Choroid plexus epithelial cell (primary cell): ENCODE results near the gene TNNI3K.

Experiments
- DNase-seq: peaks from one replicate; pipeline ENCODE4 v3.0.0-alpha.2; 2010; ENCODE audit warnings: low read depth
- H3K4me3 ChIP-seq: 2 replicates; pipeline ENCODE4 v1.5.1; 2011; ENCODE audit warnings: low read depth, mild to moderate bottlenecking, control low read depth, low read length, moderate library complexity
- CTCF ChIP-seq: conservative IDR thresholded peaks from 2 replicates; pipeline ENCODE4 v1.5.1; 2011; ENCODE audit warnings: low read depth, mild to moderate bottlenecking, control low read depth, inconsistent platforms, low read length, moderate library complexity

The TNNI3K gene

GRCh38 chr1:74420467-74420866 is 185.3 kb downstream of the TNNI3K start:
- no peak for TF ChIP-seq CTCF
- no peak overlapping the region for H3K4me3 ChIP-seq
- no peak for DNase-seq

- no peak for TF ChIP-seq CTCF
- no peak for DNase-seq
- no peak overlapping the region for H3K4me3 ChIP-seq
Measured at GRCh38 chr1:74422421-74423292, 187.5 kb downstream of the TNNI3K start.

GRCh38 chr1:74423471-74423870 is 188.3 kb downstream of the TNNI3K start:
- H3K4me3 ChIP-seq: no peak overlapping the region
- no peak for DNase-seq
- TF ChIP-seq CTCF: no peak

- DNase-seq: no peak
- TF ChIP-seq CTCF: no peak
Measured at GRCh38 chr1:74425676-74426075, 190.5 kb downstream of the TNNI3K start.

GRCh38 chr1:74426208-74426937 is 191.2 kb downstream of the TNNI3K start:
- no peak for TF ChIP-seq CTCF
- no peak overlapping the region for H3K4me3 ChIP-seq
- DNase-seq: no peak

More at GRCh38 chr1:74425676-74426075, 190.5 kb downstream of the TNNI3K start:
- H3K4me3 ChIP-seq: no peak overlapping the region

- no peak for DNase-seq
- no peak for TF ChIP-seq CTCF
- no peak overlapping the region for H3K4me3 ChIP-seq
Measured at GRCh38 chr1:74427681-74428080, 192.5 kb downstream of the TNNI3K start.
